OCI-LY1 (cell line): ENCODE measurements around the gene SLX4IP.

Source experiments
- EZH2 ChIP-seq: fragments of 200-600 bp; sonication (generic), shearing (Covaris generic); IDR thresholded peaks from 2 replicates; pipeline ENCODE4 v1.8.0; 2017; ENCODE audit warnings: borderline replicate concordance, mixed run types, mild to moderate bottlenecking, antibody characterized with exemption, low read length, moderate library complexity, mixed read lengths
- TF ChIP-seq, protein P1 (sequence below): fragments of 200-600 bp; sonication (generic), shearing (Covaris generic); IDR thresholded peaks from 2 replicates; pipeline ENCODE4 v1.5.1; 2017; ENCODE audit warnings: mild to moderate bottlenecking, antibody characterized with exemption, low read length, moderate library complexity, mixed read lengths

DNA sequence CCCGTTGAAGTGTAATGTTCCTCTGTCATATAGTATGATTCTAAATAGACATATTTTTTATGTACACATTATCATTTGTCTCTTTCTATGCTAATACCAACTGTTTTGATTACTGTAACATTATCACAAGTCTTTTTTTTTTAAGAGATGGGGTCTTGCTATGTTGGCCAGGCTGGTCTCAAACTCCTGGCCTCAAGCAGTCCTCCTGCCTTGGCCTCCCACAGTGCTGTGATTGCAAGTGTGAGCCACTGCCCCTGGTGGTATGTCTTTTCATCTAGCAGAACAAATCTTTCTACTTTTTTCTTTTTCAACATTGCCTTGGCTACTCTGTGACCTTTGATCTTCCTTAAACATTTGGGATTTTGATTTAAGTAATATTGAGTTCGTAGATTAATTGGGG, 57.7 kb downstream of the SLX4IP start:
- TF ChIP-seq, protein P1, sequence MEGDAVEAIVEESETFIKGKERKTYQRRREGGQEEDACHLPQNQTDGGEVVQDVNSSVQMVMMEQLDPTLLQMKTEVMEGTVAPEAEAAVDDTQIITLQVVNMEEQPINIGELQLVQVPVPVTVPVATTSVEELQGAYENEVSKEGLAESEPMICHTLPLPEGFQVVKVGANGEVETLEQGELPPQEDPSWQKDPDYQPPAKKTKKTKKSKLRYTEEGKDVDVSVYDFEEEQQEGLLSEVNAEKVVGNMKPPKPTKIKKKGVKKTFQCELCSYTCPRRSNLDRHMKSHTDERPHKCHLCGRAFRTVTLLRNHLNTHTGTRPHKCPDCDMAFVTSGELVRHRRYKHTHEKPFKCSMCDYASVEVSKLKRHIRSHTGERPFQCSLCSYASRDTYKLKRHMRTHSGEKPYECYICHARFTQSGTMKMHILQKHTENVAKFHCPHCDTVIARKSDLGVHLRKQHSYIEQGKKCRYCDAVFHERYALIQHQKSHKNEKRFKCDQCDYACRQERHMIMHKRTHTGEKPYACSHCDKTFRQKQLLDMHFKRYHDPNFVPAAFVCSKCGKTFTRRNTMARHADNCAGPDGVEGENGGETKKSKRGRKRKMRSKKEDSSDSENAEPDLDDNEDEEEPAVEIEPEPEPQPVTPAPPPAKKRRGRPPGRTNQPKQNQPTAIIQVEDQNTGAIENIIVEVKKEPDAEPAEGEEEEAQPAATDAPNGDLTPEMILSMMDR = no peak
- no peak for TF ChIP-seq EZH2
